ENCODE data around the gene TALDO1.

GRCh38 chr11:787084-787675 lies 39.9 kb downstream of the TALDO1 start:
- TF ChIP-seq, protein P1, sequence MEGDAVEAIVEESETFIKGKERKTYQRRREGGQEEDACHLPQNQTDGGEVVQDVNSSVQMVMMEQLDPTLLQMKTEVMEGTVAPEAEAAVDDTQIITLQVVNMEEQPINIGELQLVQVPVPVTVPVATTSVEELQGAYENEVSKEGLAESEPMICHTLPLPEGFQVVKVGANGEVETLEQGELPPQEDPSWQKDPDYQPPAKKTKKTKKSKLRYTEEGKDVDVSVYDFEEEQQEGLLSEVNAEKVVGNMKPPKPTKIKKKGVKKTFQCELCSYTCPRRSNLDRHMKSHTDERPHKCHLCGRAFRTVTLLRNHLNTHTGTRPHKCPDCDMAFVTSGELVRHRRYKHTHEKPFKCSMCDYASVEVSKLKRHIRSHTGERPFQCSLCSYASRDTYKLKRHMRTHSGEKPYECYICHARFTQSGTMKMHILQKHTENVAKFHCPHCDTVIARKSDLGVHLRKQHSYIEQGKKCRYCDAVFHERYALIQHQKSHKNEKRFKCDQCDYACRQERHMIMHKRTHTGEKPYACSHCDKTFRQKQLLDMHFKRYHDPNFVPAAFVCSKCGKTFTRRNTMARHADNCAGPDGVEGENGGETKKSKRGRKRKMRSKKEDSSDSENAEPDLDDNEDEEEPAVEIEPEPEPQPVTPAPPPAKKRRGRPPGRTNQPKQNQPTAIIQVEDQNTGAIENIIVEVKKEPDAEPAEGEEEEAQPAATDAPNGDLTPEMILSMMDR (IDR thresholded peaks at IDR 0.05): no peak
- TF ChIP-seq POLR2A (IDR thresholded peaks at IDR 0.05): no peak
- no peak for TF ChIP-seq POLR2AphosphoS5 (IDR thresholded peaks at IDR 0.05)
- no peak for TF ChIP-seq EP300 (IDR thresholded peaks at IDR 0.05)
